ENCODE results near the gene PTGES2. TPM values are rescaled to one million over a fixed set of nuclear protein-coding genes. Genes with fewer than 3 reads are reported as not detected.

The PTGES2 gene
- total RNA-seq, 1 donor from 2014 or later, result 44.1 TPM

DNA sequence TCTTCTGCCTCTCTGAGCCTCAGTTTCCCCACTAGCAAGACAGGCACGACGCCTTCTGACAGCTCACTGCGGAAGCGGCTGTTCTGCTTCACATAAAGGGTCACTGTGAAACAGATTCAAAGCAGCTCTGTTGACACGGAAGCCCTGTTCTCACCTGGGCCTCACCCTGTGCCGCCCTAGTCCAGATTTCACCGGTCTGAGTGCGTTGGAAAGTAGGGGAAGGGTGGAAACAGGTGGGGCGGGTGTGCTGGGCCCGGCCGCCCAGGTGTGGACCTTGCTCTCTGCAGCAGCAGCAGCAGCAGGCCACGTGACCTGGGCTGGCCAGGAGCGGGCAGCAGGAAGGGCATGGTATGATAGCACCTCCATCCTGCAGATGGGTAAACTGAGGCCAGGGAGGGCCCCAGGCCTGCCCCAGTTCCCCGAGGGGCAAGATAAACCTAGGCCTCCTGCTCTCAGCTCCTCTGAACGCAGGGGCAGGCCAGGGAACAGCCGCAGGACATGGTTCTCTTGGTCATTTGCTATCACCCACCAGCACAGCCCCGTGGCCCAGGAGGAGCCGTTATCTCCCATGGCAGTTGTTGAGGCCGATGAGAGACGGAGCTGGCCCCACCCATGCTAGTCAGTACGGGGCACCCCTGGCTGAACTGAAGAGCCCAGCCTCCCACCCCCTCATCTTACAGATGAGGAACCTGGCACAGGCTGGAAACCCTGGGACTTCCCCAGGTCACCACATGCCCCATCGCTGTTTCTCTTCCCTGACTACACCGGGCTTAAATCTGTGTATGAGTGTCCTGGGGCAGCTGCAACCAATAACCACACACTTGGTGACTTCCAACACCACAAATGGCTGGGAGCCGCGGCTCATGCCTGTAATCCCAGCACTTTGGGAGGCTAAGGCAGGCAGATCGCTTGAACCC lies 12.1 kb downstream of the PTGES2 start:
- Mint-ChIP-seq H3K9me3 (ENCODE audit: unreplicated experiment) (no peaks in the 10 kb centered on the region), H3K36me3 (ENCODE audit: low read depth, unreplicated experiment) (peaks cover 13% of the 10 kb centered on the region), H3K4me3 (ENCODE audit: unreplicated experiment) (no peak overlapping the region), H3K27me3 (ENCODE audit: low read depth, unreplicated experiment) (no peaks in the 10 kb centered on the region), H3K27ac (ENCODE audit: unreplicated experiment) (peak overlapping the region; percentile 41), H3K4me1 (ENCODE audit: low read depth, unreplicated experiment) (peaks cover 2% of the 10 kb centered on the region)
- Histone ChIP-seq H3K36me3 (ENCODE audit: insufficient read depth, low read length) (no peaks in the 10 kb centered on the region), H3K4me3 (ENCODE audit: insufficient read depth, low read depth, low read length) (no peak overlapping the region), H2AFZ (ENCODE audit: low read depth, low read length) (no peak overlapping the region), H4K20me1 (ENCODE audit: insufficient read depth, low read length) (peaks cover 4% of the 10 kb centered on the region), H3K4me2 (ENCODE audit: low read length) (no peak overlapping the region), H3K79me2 (ENCODE audit: insufficient read depth, low read length) (no peaks in the 10 kb centered on the region), H3K27ac (ENCODE audit: low read depth, low read length) (no peak overlapping the region), H3K4me1 (ENCODE audit: insufficient read depth, low read length) (peaks cover 3% of the 10 kb centered on the region), H3K9me3 (ENCODE audit: insufficient read depth, low read depth, low read length) (no peaks in the 10 kb centered on the region), H3K9ac (ENCODE audit: low read length) (no peak overlapping the region), H3K27me3 (ENCODE audit: insufficient read depth, low read length) (no peaks in the 10 kb centered on the region)
- DNase-seq (ENCODE audit: low read depth), result no peak
- no peak for FAIRE-seq
- no peak for TF ChIP-seq EZH2 (IDR thresholded peaks at IDR 0.05; ENCODE audit: insufficient read depth, low read length)
- TF ChIP-seq, protein P1, sequence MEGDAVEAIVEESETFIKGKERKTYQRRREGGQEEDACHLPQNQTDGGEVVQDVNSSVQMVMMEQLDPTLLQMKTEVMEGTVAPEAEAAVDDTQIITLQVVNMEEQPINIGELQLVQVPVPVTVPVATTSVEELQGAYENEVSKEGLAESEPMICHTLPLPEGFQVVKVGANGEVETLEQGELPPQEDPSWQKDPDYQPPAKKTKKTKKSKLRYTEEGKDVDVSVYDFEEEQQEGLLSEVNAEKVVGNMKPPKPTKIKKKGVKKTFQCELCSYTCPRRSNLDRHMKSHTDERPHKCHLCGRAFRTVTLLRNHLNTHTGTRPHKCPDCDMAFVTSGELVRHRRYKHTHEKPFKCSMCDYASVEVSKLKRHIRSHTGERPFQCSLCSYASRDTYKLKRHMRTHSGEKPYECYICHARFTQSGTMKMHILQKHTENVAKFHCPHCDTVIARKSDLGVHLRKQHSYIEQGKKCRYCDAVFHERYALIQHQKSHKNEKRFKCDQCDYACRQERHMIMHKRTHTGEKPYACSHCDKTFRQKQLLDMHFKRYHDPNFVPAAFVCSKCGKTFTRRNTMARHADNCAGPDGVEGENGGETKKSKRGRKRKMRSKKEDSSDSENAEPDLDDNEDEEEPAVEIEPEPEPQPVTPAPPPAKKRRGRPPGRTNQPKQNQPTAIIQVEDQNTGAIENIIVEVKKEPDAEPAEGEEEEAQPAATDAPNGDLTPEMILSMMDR (IDR thresholded peaks at IDR 0.05; ENCODE audit: insufficient read depth, low read depth, low read length), result no peak

- FAIRE-seq (no peak), DNase-seq (ENCODE audit: low read depth) (no peak)
- no peaks in the 10 kb centered on the region for H3K27me3 Mint-ChIP-seq (ENCODE audit: low read depth, unreplicated experiment)
- H3K9me3 Mint-ChIP-seq (ENCODE audit: unreplicated experiment), result no peaks in the 10 kb centered on the region
- no peak overlapping the region for H3K27ac Mint-ChIP-seq (ENCODE audit: unreplicated experiment)
- H3K36me3 Mint-ChIP-seq (ENCODE audit: low read depth, unreplicated experiment), result peaks cover 13% of the 10 kb centered on the region
- Histone ChIP-seq H3K27me3 (ENCODE audit: insufficient read depth, low read length) (no peaks in the 10 kb centered on the region), H3K9ac (ENCODE audit: low read length) (no peak overlapping the region), H3K36me3 (ENCODE audit: insufficient read depth, low read length) (peaks cover 2% of the 10 kb centered on the region), H4K20me1 (ENCODE audit: insufficient read depth, low read length) (peaks cover 4% of the 10 kb centered on the region), H3K79me2 (ENCODE audit: insufficient read depth, low read length) (no peaks in the 10 kb centered on the region), H3K4me3 (ENCODE audit: insufficient read depth, low read depth, low read length) (no peak overlapping the region), H3K27ac (ENCODE audit: low read depth, low read length) (no peak overlapping the region), H3K9me3 (ENCODE audit: insufficient read depth, low read depth, low read length) (no peaks in the 10 kb centered on the region), H2AFZ (ENCODE audit: low read depth, low read length) (no peak overlapping the region), H3K4me1 (ENCODE audit: insufficient read depth, low read length) (peaks cover 3% of the 10 kb centered on the region), H3K4me2 (ENCODE audit: low read length) (no peak overlapping the region)
- TF ChIP-seq, protein P1 (IDR thresholded peaks at IDR 0.05; ENCODE audit: insufficient read depth, low read depth, low read length), result no peak
- no peak for TF ChIP-seq EZH2 (IDR thresholded peaks at IDR 0.05; ENCODE audit: insufficient read depth, low read length)
- H3K4me3 Mint-ChIP-seq (ENCODE audit: unreplicated experiment), result no peak overlapping the region
- peaks cover 2% of the 10 kb centered on the region for H3K4me1 Mint-ChIP-seq (ENCODE audit: low read depth, unreplicated experiment)
Observed at GRCh38 chr9:128114326-128115186, 13.0 kb downstream of the PTGES2 start.
